GM18498 (cell line): ENCODE data around the gene LDLRAD4.

Experiments
- ATAC-seq: cut with Tn5 transposase; IDR thresholded peaks from one replicate; pipeline ENCODE4 v1.9.1; 2021; ENCODE audit warnings: mild to moderate bottlenecking, moderate library complexity; ENCODE audit not compliant: unreplicated experiment

The LDLRAD4 gene

DNA sequence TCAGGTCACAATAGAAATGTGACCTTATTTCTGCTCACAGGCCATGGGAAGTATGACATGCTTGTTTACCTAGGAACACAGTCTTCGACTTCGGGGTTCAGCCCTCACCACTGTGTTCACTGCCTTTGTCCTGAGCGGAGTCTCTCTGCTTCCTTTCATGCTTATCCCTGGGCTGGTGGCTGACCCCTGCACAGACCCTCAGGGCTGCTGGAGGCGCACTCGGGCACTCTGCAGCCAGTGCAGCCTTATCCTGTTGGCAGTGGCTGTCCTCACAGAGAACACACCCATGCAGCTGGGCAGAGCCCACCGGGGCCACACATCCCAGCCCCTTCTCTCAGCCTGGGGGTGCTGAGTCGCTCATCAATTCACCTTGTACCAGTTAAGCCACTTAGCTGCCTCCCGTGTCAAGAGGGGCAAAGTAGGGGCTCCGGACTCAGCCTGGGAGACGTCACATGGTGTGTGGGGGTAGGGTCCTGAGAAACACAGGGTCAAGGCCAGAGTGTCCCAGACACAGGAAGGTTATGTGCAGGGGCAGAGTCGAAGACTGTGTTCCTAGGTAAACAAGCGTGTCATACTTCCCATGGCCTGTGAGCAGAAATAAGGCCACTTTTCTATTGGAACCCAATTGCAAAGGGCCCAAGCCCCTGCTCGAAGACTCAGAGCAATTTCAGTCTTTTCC lies 400.3 kb downstream of the LDLRAD4 start:
- no peak for ATAC-seq

DNA sequence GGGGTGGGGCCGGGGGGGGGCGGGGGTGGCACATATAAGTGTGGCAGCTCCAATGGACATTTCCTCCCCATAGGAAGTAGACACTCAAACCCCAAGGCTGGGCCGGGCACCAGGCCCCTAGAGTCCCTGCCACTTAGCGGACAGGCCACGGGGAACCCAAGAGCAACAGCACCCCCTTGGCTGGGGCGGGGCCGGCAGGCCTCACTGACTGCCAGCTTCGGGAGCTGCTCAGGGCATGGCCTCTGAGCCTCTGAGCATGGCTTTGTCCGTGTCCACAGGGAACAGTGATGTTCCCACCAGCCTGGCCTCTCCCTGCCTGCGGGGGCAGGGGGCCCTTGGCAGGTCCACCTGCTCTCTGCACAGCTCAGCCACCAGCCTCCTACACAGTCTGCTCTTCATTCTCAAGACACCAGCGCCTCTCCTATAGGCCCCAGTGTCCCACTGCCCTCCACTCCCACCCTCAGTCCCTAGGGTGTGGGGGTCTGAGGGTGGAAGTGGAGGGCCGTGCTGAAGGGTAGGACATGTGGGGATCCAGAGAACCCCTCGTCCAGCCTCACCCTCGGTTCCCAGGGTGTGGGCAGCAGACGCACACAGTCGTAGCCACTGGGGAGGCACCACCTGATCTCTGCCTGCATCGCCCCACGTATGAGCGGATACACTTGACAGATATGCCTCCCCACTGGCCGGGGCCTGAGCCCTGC lies 401.1 kb downstream of the LDLRAD4 start:
- ATAC-seq: no peak

DNA sequence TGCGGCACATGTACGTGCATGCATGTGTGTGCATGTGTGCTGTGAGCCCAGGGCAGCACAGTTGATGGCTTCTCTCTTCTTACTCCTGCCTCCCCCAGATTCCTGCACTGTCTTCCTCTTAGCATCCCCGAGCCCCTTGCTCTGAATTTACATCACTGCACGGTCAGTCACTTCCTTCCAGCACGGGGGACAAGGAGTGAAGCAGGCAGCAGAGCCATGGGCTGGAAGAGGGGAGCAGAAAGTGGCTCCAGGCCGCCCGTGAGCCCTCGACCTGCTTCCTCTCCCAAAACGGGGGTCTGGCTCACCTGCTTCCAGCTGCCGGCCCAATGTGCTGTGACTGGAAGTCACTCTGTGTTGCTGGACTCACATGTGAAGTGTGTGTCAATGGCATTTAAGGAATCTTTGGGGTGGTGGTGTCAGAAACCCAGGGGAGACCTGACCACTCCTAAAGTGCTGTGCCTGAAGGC lies 401.7 kb downstream of the LDLRAD4 start:
- ATAC-seq: no peak

GRCh38 chr18:13620818-13621445 lies 402.4 kb downstream of the LDLRAD4 start:
- ATAC-seq: no peak

DNA sequence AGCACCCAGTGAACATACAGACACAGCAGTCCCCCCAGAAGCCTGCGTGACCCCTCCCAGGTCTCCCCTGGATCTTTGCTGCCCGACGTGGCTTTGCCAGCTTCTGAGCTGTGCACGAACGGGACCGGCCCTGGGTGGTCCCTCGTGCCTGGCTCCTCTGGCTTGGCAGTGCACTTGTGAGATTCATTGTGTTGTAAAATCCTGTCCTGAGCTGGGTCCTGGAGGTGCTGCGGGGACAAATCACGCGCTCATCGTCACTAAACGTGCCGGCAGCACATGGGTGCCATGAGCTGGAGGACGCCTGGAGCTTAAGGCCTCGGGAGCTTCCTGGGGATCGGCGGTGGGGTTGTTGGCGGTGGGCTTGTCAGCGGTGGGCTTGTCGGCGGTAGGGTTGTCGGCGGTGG lies 402.9 kb downstream of the LDLRAD4 start:
- no peak for ATAC-seq

- no peak for ATAC-seq
These were observed 403.5 kb downstream of the LDLRAD4 start for GRCh38 chr18:13621886-13622619.

- no peak for ATAC-seq
These were observed 404.2 kb downstream of the LDLRAD4 start for GRCh38 chr18:13622751-13623150.

DNA sequence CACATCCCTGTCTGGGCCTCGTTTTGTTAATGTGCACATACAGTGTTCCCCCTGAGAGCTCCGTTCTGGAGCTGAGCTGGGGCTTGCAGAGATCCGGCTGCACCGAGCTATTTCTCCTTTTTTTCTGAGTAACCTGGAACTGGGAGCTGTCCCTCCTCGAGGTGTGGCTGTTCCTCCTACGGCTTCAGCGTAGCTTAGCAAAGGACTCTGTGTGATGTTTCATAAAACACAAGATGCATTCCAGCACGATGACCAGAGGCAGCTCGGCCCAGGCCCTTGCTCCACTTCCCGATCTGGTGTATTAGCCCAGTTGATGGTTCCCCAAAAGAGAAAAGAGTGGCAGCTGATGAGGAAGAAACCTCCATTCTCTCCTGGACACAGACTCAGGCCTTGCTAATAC lies 404.8 kb downstream of the LDLRAD4 start:
- ATAC-seq: no peak

GRCh38 chr18:13623871-13624270 lies 405.3 kb downstream of the LDLRAD4 start:
- ATAC-seq: no peak

GRCh38 chr18:13624563-13625237 lies 406.1 kb downstream of the LDLRAD4 start:
- ATAC-seq: no peak

DNA sequence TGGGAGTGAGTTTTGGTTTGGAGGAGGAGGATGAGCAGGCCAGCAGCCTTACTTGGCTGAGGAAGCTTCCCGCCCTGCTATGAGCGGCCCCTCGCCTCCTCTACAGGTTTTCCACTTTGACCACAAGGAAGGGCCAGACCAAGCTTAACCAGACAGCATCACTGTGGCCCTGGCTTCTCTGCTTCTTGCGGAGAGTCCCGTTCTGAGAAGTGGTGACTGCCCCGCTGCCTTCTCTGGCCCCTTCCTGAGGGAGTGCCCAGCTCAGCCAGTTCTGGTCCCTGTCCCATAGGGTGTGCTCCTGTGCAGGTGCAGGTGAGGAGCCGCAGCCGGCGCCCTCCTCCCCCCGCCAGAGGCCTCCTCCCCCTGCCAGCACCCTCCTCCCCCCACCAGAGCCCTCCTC lies 406.8 kb downstream of the LDLRAD4 start:
- ATAC-seq: no peak

DNA sequence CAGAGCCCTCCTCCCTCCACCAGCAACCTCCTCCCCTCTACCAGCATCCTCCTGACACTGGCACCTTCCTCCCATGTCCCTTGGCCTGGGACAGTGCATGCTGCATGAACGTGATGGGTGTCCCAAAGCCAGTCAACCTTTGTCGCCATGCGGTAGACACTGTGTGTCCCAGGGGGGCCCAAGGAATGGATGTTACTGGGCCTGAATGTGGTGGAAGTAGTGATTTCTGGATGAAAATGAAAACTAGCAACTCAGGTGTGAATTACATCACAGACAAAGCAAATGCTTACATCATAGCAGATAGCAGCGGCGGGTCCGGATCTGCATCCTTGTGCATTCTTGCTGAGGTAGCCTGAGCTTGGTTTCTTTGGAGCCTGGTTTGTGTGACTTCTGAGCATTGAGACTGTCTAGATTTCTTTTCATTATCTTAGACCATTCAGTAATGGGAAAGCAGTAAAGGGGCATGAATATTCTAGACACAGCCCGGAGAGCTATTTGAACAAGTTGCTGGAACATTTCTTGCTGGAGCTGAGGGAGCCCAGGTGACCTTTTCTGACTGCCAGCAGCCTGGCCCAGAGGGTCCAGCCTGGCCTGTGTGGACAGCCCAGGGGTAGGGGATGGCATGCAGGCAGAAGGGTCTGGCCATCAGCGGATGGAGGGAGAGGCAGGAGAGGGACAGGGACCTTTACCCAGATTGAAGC lies 407.4 kb downstream of the LDLRAD4 start:
- no peak for ATAC-seq

DNA sequence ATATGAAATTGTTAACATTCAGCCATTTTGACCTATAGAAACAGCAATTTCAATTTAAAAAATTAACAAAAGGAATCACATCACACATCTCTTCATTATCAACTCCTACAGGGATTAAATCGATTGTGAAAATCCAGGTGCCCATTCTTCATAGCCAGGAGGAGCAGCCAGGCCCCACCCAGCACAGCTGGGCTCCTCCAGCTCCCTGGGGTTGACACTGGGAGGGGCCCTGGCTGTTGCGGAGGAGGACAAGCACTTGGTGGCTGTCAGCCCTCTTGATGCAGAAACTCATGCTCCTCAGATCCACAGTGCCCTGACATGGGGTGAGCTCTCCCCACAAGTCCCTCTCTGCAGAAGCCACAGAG lies 408.0 kb downstream of the LDLRAD4 start:
- no peak for ATAC-seq

DNA sequence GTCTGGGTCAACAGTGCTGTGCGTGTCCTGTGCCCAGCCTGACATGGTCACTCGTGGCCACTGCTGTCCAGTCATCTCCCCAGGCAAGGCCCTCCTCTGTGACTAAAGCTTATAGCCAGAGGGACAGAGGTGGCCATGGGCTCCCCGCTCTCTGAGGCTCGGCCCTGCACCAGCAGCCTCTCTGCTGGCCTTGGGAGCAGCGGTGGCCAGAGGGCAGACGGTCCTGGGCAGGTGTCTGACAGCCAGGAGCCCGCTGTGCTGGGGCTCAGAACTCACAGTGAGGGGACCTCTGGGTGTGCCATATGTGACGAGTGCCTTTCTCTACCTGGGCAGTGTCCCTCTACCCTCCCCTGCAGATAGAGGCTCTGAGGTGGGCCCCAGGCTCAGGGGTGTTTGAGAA lies 409.1 kb downstream of the LDLRAD4 start:
- ATAC-seq: no peak

- ATAC-seq: no peak
These were observed 409.7 kb downstream of the LDLRAD4 start for GRCh38 chr18:13628211-13628610.

- ATAC-seq: peak; percentile 74
These were observed 411.5 kb downstream of the LDLRAD4 start for GRCh38 chr18:13629841-13630715.

- no peak for ATAC-seq
These were observed 412.2 kb downstream of the LDLRAD4 start for GRCh38 chr18:13630716-13631268.

DNA sequence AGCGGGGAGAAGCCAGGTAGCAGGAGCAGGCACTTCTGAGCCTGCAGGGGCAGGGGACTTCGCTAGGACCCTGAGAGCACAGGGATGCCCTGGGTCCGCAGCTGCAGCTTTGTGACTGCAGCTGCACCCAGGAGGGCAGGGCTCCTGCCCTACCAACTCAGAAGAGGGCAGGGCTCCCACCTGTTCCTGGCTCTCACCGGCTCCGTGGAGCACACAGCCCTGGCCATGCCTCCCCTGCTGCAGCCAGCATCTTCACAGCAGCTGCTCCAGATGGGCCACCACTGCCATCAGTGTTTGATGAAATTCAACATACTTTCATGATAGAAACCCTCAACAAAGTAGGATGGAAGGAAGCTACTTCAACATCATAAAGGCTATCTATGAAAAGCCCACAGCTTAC lies 415.1 kb downstream of the LDLRAD4 start:
- no peak for ATAC-seq

DNA sequence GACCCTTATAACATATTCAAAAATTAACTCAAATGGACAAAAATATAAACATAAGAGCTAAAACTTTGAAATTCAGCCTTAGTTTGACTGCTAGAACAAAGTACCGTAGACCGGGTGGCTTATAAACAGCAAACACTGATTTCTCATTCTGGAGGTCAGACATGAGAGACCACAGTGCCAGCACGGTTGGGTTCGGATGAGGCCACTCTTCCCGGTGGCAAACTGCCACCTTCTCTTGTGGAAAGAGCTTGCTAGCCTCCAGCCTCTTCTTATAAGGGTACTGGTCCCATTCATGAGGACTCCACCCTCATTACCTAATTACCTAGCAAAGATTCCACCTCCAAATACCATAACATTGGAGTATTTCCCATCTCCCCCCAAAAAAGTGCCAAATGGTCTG lies 416.5 kb downstream of the LDLRAD4 start:
- ATAC-seq: no peak
